HG03097 (cell line): ENCODE measurements around the gene CNTN1.

Source experiments
- ATAC-seq: cut with Tn5 transposase; IDR thresholded peaks from one replicate; pipeline ENCODE4 v1.9.1; 2021; ENCODE audit not compliant: unreplicated experiment, low FRiP score

The CNTN1 gene

DNA sequence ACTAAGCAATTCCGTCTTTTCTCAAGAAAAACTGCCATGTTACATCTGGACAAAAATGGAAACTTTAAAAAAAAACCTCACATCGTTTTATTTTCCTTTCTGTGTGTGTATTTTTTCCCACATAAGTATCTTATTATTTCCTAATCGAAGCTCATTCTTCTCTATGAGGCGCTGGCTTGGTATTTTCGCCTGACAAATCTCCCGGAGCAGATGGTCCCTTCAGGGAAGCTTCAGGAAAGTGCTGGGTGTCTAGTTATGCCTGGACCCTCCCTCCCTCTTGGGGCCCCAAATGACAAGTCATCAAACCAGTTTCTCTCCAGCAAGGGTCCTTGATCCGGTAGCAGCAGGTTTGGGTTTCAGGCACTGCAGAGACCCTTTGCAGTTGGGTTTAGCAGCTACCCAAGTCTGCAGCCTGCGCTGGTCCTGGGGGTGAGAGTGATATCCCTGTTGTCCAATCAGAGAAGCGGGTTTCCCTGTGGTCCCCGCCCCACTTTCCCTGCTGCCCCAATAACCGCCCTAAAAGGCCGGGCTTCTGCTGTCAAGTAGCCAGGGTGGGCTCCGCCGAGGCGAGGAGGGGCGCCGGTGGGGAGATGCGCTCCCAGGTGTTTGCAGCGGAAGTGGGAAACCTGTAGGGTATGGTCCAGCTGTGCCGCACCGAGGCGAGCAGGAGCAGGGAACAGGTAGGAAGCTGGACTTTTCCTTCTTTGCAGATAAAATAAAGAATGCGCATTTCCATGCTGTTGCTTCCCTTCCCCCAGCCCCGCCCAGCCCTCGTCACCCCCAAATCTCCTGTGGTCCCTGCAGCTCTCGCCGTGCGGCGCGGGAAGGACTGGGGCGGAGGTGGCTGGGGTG lies at the start of gene CNTN1:
Gene CNTN1 (plus strand): TSS at position 527 of the 852 bp plus-strand sequence.
- peak; percentile 68 for ATAC-seq

GRCh38 chr12:40643506-40643905 lies 48.7 kb upstream of the CNTN1 start:
- no peak for ATAC-seq

DNA sequence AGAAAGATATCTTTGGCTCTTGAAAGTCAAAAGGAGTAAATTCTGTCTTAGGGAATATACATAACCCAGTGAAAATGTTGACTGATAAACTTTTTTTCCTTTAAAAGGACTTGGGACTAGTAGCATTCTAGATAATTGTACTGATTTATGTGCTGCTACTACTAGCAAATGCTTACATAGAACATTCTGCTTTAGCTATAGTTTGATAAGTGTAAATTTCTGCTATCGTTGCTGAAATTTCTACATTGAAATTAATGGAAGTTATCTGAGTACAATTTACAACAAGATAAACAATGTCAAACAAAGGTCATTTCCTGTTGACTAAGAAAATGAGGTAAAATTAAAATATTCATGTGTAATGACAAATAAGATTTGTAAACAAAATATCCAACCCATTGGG lies 48.3 kb upstream of the CNTN1 start:
- no peak for ATAC-seq

DNA sequence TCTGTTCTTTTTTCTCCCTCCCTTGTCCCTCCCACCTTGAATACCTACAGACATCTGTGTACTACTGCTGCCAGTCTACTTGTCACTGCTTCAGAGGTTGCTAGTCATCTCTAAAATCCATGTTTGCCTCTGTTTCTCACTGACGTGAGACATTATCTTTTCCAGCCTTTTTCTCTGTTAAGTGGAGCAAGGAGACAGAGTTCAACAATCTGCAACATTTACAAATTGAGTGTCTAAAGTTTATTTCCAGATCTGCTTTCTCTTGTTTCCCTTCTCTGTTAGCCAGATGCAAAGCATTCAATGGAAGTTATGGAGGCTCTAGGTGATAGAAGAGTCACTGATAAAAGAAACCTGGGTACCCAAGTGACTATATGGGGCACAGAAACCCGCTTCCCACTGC lies 47.5 kb upstream of the CNTN1 start:
- no peak for ATAC-seq

GRCh38 chr12:40645361-40645760 lies 46.9 kb upstream of the CNTN1 start:
- ATAC-seq = no peak

- no peak for ATAC-seq
These were observed 45.8 kb upstream of the CNTN1 start for GRCh38 chr12:40646456-40646855.

DNA sequence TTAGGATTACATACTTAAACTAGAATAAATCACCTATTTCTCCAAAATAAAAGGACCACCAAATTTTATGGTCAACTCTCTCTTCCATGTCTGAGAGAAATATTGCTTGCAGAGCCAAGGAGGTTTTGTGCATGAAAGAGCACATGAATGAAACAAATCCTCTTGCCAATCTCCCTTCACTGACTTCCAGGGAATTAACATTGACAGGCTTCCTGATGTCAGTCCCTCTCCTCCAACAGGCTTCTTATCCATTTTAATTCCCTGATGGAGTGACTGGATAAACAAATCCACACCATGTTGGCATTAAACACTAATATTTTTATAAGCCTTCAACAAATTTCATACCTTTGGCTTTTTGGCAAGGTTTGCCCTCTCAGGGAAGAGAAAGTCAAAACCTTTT lies 45.3 kb upstream of the CNTN1 start:
- ATAC-seq = no peak

DNA sequence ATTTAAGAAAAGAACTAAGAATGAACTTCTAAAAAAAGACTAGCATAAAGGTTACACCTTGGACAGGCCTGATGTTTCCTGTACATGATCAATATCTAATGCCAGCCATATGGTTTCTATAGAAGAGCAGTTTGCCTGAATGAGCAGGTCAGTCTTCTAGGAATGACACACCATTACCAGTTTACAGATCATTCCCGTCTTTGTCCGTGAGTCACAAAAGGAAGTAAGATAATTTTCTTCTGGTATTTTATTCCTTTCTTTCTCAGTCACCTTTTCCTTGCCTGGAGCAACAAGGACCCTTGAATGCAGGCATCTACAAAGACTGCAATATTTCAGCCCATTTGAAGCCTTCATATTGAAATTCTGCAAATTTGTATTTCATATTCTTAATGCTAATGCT lies 44.6 kb upstream of the CNTN1 start:
- ATAC-seq = no peak

- ATAC-seq = no peak
These were observed 43.7 kb upstream of the CNTN1 start for GRCh38 chr12:40648519-40648918.

DNA sequence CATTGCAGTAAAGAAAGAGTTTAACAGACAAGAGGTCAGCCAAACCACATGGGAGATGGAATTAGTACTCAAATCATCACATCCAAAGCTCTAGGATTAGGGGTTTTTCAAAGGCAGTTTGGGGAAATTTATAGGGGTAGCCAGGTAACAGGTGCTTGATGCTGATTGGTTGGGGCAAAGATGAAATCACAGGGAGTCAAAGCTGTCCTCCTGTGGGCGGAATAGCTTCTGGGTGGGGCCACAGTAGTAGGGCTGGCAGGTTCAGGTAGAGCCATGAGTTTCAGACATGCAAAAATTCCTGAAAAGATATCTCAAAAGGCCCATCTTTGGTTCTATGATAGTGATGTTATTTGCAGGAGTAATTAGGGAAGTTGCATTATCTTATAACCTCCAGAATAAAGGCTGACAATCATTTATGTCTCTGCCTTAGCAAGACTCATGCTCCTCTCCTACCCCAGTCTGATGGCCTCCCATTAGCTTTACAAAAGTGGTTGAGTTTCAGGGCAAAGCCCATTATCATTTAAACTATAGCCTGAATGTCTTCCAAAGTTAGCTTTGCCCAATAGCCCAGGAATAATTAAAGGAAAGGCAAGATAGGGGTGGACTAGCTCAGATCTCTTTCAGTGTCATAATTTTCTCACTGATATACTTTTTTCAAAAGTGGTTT lies 42.1 kb upstream of the CNTN1 start:
- no peak for ATAC-seq

DNA sequence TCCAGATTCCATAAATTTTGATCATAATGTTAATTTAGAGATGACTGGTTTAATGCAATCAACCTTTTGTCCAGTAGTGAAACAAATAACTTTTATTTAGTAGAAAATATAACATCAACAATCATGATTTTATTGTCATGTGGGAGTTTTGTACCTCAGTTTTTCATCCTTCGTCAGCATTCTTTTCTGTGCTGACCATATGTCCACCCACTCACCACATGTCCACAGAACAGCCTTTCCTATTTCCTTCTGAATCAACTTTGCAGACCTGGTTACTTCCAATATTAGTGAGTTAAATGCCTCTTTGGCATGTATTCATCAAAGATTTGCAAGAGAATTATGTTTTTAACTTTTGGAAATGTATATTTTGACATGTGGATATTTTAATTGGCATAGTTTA lies 36.8 kb upstream of the CNTN1 start:
- ATAC-seq = no peak

DNA sequence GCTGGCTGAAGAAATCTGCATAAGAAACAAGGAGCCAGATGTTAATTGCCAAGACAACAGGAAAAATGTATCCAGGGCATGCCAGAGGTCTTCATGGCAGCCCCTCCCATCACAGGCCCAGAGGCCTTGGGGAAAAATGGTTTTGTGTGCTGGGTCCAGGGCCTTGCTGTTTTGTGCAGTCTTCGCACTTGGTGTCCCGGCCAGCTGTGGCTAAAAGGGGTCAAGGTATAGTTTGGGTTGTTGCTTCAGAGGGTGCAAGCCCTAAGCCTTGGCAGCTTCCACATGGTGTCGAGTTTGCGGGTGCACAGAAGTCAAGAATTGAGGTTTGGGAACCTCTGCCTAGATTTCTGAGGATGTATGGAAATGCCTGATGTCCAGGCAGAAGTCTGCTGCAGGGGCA lies 29.9 kb upstream of the CNTN1 start:
- no peak for ATAC-seq

DNA sequence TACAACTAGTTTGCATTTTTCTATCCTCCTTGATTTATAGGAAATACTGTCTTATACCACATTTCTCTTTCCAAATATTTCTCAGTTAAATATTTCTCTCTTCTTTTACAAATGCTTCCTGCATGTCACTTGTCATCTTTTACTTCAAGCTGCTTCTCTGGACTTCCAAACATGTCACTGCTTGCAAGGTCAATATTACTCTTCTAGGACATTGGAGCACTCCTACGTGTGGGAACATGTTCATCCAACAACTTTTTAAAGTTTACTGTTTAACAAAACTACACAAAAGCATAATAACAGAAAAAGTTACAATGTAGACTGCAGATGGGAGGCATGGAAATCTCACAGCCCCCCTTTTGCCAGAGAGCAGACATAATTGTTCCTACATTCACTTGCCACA lies 28.5 kb upstream of the CNTN1 start:
- no peak for ATAC-seq

DNA sequence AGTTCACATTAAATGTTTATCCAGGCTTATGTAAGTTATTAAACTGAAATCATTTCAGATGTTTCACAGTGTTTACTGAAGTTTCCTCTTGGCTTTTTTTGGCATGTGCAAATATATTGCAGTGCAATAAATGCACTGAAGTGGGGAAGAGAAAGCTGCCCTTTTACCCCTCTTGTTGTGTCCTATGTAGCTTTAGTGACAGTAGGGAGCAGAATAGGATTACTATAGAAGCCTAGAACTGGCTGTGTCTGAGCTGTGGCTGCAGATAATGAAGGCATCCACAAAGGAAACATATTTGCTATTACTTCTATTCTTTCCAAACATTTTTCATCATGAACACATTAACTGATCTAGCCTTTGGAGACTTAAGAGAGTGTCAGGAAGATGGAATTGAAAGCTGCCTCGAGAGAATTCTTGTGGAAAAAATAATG lies 24.1 kb upstream of the CNTN1 start:
- ATAC-seq = no peak

DNA sequence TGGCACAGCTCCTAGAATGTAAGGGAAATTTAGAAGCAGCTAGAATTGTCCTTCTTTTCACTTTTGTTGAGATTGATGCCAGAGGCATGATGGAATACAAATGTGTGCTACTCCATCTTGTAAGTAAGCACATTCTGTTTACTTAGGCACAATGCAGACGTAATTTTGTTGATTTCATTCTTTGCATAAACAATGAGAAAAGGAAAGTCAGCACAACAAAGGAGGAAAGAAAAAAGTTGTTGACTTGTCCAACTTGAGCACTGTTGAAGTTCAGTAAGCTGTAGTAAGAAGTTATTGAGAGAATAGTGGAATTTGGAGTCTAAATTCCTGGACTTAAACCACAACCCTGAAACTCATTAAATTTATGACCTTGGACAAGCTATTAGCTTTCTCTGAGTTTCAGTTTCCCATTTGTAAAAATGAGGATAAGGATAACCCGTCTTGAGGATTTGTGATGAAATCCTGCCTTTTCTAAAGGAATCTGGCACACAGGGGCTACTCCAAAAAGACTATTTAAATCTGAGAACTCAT lies 19.4 kb upstream of the CNTN1 start:
- no peak for ATAC-seq

- ATAC-seq = no peak
These were observed 11.1 kb upstream of the CNTN1 start for GRCh38 chr12:40681148-40681547.

GRCh38 chr12:40684986-40685385 lies 7.3 kb upstream of the CNTN1 start:
- ATAC-seq = no peak

GRCh38 chr12:40688085-40688725 lies 4.0 kb upstream of the CNTN1 start:
- no peak for ATAC-seq

GRCh38 chr12:40689576-40689975 lies 2.7 kb upstream of the CNTN1 start:
- ATAC-seq = no peak

DNA sequence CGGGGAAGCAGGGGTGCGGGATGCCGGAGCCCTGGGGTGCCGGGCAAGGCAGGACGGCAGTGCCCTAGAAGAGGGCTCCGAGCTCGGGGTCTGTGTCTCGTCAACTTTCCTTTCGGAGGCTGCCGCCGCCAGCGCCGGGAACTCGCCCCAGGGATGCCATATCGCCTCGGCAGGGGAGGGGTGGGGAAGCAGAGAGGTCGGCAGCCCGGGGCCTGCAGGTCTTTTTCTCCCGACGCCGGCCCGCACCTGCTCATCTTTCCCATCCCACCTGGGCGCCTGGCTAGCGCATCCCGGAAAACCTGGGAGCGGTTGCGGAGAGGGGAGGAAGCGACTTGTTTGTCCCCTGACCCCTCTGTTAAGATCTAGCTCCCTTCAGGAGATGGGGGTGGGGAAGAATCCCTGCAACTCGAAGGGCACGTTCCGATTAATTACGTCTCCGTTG lies 547 bp downstream of the CNTN1 start:
- ATAC-seq = no peak

DNA sequence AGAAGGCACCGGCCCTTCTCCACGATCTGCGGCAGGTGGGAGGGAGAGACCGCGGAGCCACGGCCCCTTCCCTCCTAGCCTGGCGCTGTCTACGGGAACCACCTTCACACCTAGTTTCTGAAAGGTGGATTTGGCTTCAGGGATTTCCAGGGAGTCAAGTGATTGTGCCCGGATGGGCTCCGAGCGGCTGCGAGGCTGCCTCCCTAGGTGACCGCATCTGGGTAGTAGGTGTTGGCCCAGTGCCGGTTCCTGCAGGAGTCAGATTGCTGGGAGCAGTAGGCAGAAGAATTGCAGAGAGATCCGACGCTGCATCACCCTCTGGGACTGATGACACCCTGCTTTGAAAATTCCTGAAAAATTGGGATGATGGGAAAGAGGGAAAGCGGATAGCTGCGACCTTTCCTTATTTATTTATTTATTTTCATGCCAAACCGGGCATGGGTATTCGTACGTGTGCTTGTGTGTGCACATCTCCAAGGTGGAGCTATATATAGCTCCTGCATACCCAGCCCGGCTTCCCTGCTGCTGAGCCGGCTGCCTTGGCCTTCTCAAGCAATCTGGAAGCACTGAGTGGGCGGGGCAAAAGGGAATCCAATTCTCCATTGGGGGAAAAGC lies 1.1 kb downstream of the CNTN1 start:
- ATAC-seq = no peak
